C4-2B (cell line): ENCODE measurements around the gene TMTC2.

Experiments used
- ZFX ChIP-seq: fragments of 450-650 bp; IDR thresholded peaks from 2 replicates; pipeline ENCODE4 v1.6.1; 2017
- TF ChIP-seq, protein P1 (sequence below): fragments of 450-650 bp; conservative IDR thresholded peaks from 2 replicates; pipeline ENCODE4 v1.5.1; 2017; ENCODE audit warnings: mild to moderate bottlenecking

DNA sequence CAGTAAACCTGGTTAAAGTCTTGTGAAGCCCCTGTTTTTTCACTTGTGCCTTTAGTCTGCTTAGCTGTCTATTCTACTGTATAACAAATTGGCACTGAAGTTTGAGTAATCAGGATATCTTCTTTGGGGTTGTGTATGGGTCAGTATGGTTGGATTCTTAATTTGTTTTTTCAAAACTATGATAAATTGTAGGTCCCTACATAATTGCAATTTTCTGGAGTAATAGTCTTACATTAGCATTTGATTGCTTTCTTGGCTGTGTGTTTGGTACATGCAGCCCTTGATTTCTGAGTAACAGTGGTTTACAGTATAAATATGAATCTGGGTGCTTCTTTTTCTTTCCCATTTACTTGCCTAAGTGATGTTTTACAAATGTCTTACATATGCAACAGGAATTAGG is 186.6 kb downstream of the TMTC2 start:
- TF ChIP-seq, protein P1, sequence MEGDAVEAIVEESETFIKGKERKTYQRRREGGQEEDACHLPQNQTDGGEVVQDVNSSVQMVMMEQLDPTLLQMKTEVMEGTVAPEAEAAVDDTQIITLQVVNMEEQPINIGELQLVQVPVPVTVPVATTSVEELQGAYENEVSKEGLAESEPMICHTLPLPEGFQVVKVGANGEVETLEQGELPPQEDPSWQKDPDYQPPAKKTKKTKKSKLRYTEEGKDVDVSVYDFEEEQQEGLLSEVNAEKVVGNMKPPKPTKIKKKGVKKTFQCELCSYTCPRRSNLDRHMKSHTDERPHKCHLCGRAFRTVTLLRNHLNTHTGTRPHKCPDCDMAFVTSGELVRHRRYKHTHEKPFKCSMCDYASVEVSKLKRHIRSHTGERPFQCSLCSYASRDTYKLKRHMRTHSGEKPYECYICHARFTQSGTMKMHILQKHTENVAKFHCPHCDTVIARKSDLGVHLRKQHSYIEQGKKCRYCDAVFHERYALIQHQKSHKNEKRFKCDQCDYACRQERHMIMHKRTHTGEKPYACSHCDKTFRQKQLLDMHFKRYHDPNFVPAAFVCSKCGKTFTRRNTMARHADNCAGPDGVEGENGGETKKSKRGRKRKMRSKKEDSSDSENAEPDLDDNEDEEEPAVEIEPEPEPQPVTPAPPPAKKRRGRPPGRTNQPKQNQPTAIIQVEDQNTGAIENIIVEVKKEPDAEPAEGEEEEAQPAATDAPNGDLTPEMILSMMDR: no peak
- TF ChIP-seq ZFX: no peak
